Esophagus muscularis mucosa (tissue), 4 donors: ENCODE data around the gene CCR1.

Experiments used
- CTCF ChIP-seq, 3 experiments: fragments of 200-600 bp in 2 of 3; fragments of 450-650 bp in 1 of 3; sonication (generic) in 2 of 3; IDR thresholded peaks; one replicate each; pipeline ENCODE4 v1.5.1; 2017 to 2019; ENCODE audit warnings: antibody characterized with exemption in 3 of 3, mild to moderate bottlenecking in 2 of 3, moderate library complexity in 1 of 3
- EP300 ChIP-seq: sonication (generic); formaldehyde crosslinking; IDR thresholded peaks from one replicate; pipeline ENCODE4 v1.6.1; 2017; ENCODE audit warnings: antibody characterized with exemption
- POLR2A ChIP-seq: fragments of 450-650 bp; IDR thresholded peaks from one replicate; pipeline ENCODE4 v1.6.1; 2017; ENCODE audit warnings: antibody characterized with exemption, moderate library complexity, mild to moderate bottlenecking, low read depth

- TF ChIP-seq POLR2A (no peak), CTCF (IDR thresholded peaks at IDR 0.05) (no peak), EP300 (no peak)
Measured at GRCh38 chr3:46203681-46204080, 4.4 kb downstream of the CCR1 start.
